Measurements from ENCODE around the gene SORCS2. TPM values are rescaled to one million over a fixed set of nuclear protein-coding genes. Genes with fewer than 3 reads are reported as not detected.

Gene SORCS2
- total RNA-seq, 5 donors from 2014 or later (not counting 1 experiment from before 2014, with no cell fraction given): 0.22 TPM; not detected in 4

- peak in 6 of 35 experiments; percentile 3 to 26 (median 12) for DNase-seq
- Mint-ChIP-seq H3K27ac (no peak overlapping the region), H3K4me1 (peaks cover 0 to 6% (median 0%) of the 10 kb centered on the region in 3 donors), H3K27me3 (peaks cover under 1 to 9% of the 10 kb centered on the region in 2 donors), H3K9me3 (no peaks in the 10 kb centered on the region), H3K4me3 (no peak overlapping the region), H3K36me3 (no peaks in the 10 kb centered on the region)
- H3K4me3 ChIP-seq (ENCODE audit: control insufficient read depth in 1 of 2, extremely low read depth in 1 of 2, low read length in 1 of 2): no peak overlapping the region
- no peak for ATAC-seq (replicated peaks in 1 of 4)
- H3K4me1 ChIP-seq (ENCODE audit: control insufficient read depth in 1 of 2, extremely low read depth in 1 of 2, insufficient read depth in 2 of 2, low read length in 2 of 2): no peaks in the 10 kb centered on the region
- ChIA-PET POLR2A (no interaction called here), CTCF (no interaction called here)
- WGBS (ENCODE audit: insufficient coverage): 71% methylated on average over 4 of the region's 11 CpGs
- H3K27ac ChIP-seq (ENCODE audit: low read length): no peak overlapping the region
- no peaks in the 10 kb centered on the region for H3K36me3 ChIP-seq (ENCODE audit: control insufficient read depth in 2 of 2, extremely low read depth in 1 of 2, insufficient read depth in 1 of 2, low read length in 1 of 2)
- H3K9me3 ChIP-seq: no peaks in the 10 kb centered on the region
- peaks cover 0 to 10% of the 10 kb centered on the region in 2 experiments for H3K27me3 ChIP-seq (replicated peaks in 1 of 2; ENCODE audit: control insufficient read depth in 2 of 2, extremely low read depth in 1 of 2, insufficient read depth in 2 of 2, low read length in 1 of 2)
Measured at GRCh38 chr4:7435471-7436061, 243.2 kb downstream of the SORCS2 start.

- POLR2A ChIA-PET: no interaction called here
- 79% methylated on average over 12 of the region's 13 CpGs for WGBS (ENCODE audit: insufficient coverage)
- Histone ChIP-seq H3K27me3 (replicated peaks in 1 of 2; ENCODE audit: control insufficient read depth in 2 of 2, extremely low read depth in 1 of 2, insufficient read depth in 2 of 2, low read length in 1 of 2) (peaks cover 0 to 16% of the 10 kb centered on the region in 2 experiments), H3K27ac (ENCODE audit: low read length) (no peak overlapping the region), H3K4me1 (ENCODE audit: control insufficient read depth in 1 of 2, extremely low read depth in 1 of 2, insufficient read depth in 2 of 2, low read length in 2 of 2) (no peaks in the 10 kb centered on the region), H3K4me3 (ENCODE audit: control insufficient read depth in 1 of 2, extremely low read depth in 1 of 2, low read length in 1 of 2) (no peak overlapping the region), H3K9me3 (no peaks in the 10 kb centered on the region), H3K36me3 (ENCODE audit: control insufficient read depth in 2 of 2, extremely low read depth in 1 of 2, insufficient read depth in 1 of 2, low read length in 1 of 2) (no peaks in the 10 kb centered on the region)
- no peak for DNase-seq
- no peaks in the 10 kb centered on the region for H3K36me3 Mint-ChIP-seq
- CTCF ChIA-PET: no interaction called here
- H3K27me3 Mint-ChIP-seq: peaks cover 7 to 16% of the 10 kb centered on the region in 2 donors
- H3K4me1 Mint-ChIP-seq: peaks cover 0 to 6% (median 0%) of the 10 kb centered on the region in 3 donors
- H3K9me3 Mint-ChIP-seq: no peaks in the 10 kb centered on the region
- H3K27ac Mint-ChIP-seq: no peak overlapping the region
- ATAC-seq (replicated peaks in 1 of 4): no peak
- no peak overlapping the region for H3K4me3 Mint-ChIP-seq
Measured at GRCh38 chr4:7436256-7436655, 243.9 kb downstream of the SORCS2 start.

- Histone ChIP-seq H3K4me1 (ENCODE audit: control insufficient read depth in 1 of 2, extremely low read depth in 1 of 2, insufficient read depth in 2 of 2, low read length in 2 of 2) (peaks cover 0 to 3% of the 10 kb centered on the region in 2 experiments), H3K9me3 (no peaks in the 10 kb centered on the region), H3K27me3 (replicated peaks in 1 of 2; ENCODE audit: control insufficient read depth in 2 of 2, extremely low read depth in 1 of 2, insufficient read depth in 2 of 2, low read length in 1 of 2) (peaks cover 0 to 32% of the 10 kb centered on the region in 2 experiments), H3K4me3 (ENCODE audit: control insufficient read depth in 1 of 2, extremely low read depth in 1 of 2, low read length in 1 of 2) (no peak overlapping the region), H3K27ac (ENCODE audit: low read length) (no peak overlapping the region), H3K36me3 (ENCODE audit: control insufficient read depth in 2 of 2, extremely low read depth in 1 of 2, insufficient read depth in 1 of 2, low read length in 1 of 2) (no peaks in the 10 kb centered on the region)
- Mint-ChIP-seq H3K27me3 (peaks cover 21 to 36% of the 10 kb centered on the region in 2 donors), H3K27ac (no peak overlapping the region), H3K4me1 (peaks cover 0 to 6% (median 2%) of the 10 kb centered on the region in 3 donors), H3K36me3 (no peaks in the 10 kb centered on the region), H3K4me3 (no peak overlapping the region), H3K9me3 (no peaks in the 10 kb centered on the region)
- DNase-seq: no peak
- POLR2A ChIA-PET: no interaction called here
- CTCF ChIA-PET: no interaction called here
- WGBS (ENCODE audit: insufficient coverage): 50% methylated on average over 1 of the region's 2 CpGs
- no peak for ATAC-seq (replicated peaks in 1 of 4)
Measured at GRCh38 chr4:7439699-7440098, 247.4 kb downstream of the SORCS2 start.

GRCh38 chr4:7441201-7441600 lies 248.9 kb downstream of the SORCS2 start:
- Mint-ChIP-seq H3K27ac (no peak overlapping the region), H3K36me3 (no peaks in the 10 kb centered on the region), H3K4me3 (no peak overlapping the region), H3K4me1 (peaks cover 0 to 2% (median 0%) of the 10 kb centered on the region in 3 donors), H3K27me3 (peaks cover 22 to 42% of the 10 kb centered on the region in 2 donors), H3K9me3 (no peaks in the 10 kb centered on the region)
- POLR2A ChIA-PET: no interaction called here
- Histone ChIP-seq H3K9me3 (no peaks in the 10 kb centered on the region), H3K36me3 (ENCODE audit: control insufficient read depth in 2 of 2, extremely low read depth in 1 of 2, insufficient read depth in 1 of 2, low read length in 1 of 2) (no peaks in the 10 kb centered on the region), H3K4me3 (ENCODE audit: control insufficient read depth in 1 of 2, extremely low read depth in 1 of 2, low read length in 1 of 2) (no peak overlapping the region), H3K27me3 (replicated peaks in 1 of 2; ENCODE audit: control insufficient read depth in 2 of 2, extremely low read depth in 1 of 2, insufficient read depth in 2 of 2, low read length in 1 of 2) (peaks cover 0 to 36% of the 10 kb centered on the region in 2 experiments), H3K4me1 (ENCODE audit: control insufficient read depth in 1 of 2, extremely low read depth in 1 of 2, insufficient read depth in 2 of 2, low read length in 2 of 2) (peaks cover 0 to 3% of the 10 kb centered on the region in 2 experiments), H3K27ac (ENCODE audit: low read length) (no peak overlapping the region)
- ATAC-seq (replicated peaks in 1 of 4): no peak
- 91% methylated on average over 4 of the region's 7 CpGs for WGBS (ENCODE audit: insufficient coverage)
- CTCF ChIA-PET: interaction anchor here in 1 of 2 donors (0.7 kb wide), 1 partner anchor 189 kb away, joined by 4 read pairs; no protein-coding TSS in a partner anchor
- DNase-seq: no peak

GRCh38 chr4:7442574-7443162 lies 250.3 kb downstream of the SORCS2 start:
- Mint-ChIP-seq H3K4me3 (no peak overlapping the region), H3K27me3 (peaks cover 22 to 38% of the 10 kb centered on the region in 2 donors), H3K36me3 (no peaks in the 10 kb centered on the region), H3K4me1 (peaks cover 0 to 2% (median 0%) of the 10 kb centered on the region in 3 donors), H3K9me3 (no peaks in the 10 kb centered on the region), H3K27ac (no peak overlapping the region)
- no peak for ATAC-seq (replicated peaks in 1 of 4)
- DNase-seq: no peak
- ChIA-PET CTCF (interaction anchor here in 1 of 2 donors (0.6 kb wide), 1 partner anchor 152 kb away, joined by 8 read pairs; no protein-coding TSS in a partner anchor), POLR2A (no interaction called here)
- Histone ChIP-seq H3K27me3 (replicated peaks in 1 of 2; ENCODE audit: control insufficient read depth in 2 of 2, extremely low read depth in 1 of 2, insufficient read depth in 2 of 2, low read length in 1 of 2) (peaks cover 0 to 41% of the 10 kb centered on the region in 2 experiments), H3K27ac (ENCODE audit: low read length) (no peak overlapping the region), H3K9me3 (no peaks in the 10 kb centered on the region), H3K4me3 (ENCODE audit: control insufficient read depth in 1 of 2, extremely low read depth in 1 of 2, low read length in 1 of 2) (no peak overlapping the region), H3K4me1 (ENCODE audit: control insufficient read depth in 1 of 2, extremely low read depth in 1 of 2, insufficient read depth in 2 of 2, low read length in 2 of 2) (peaks cover 0 to 3% of the 10 kb centered on the region in 2 experiments), H3K36me3 (ENCODE audit: control insufficient read depth in 2 of 2, extremely low read depth in 1 of 2, insufficient read depth in 1 of 2, low read length in 1 of 2) (no peaks in the 10 kb centered on the region)
- WGBS (ENCODE audit: insufficient coverage): 24% methylated on average over 15 of the region's 15 CpGs

- no peak for ATAC-seq (replicated peaks in 1 of 4)
- Histone ChIP-seq H3K27ac (ENCODE audit: low read length) (no peak overlapping the region), H3K4me3 (ENCODE audit: control insufficient read depth in 1 of 2, extremely low read depth in 1 of 2, low read length in 1 of 2) (no peak overlapping the region), H3K4me1 (ENCODE audit: control insufficient read depth in 1 of 2, extremely low read depth in 1 of 2, insufficient read depth in 2 of 2, low read length in 2 of 2) (peaks cover 0 to 3% of the 10 kb centered on the region in 2 experiments), H3K27me3 (replicated peaks in 1 of 2; ENCODE audit: control insufficient read depth in 2 of 2, extremely low read depth in 1 of 2, insufficient read depth in 2 of 2, low read length in 1 of 2) (peaks cover 0 to 41% of the 10 kb centered on the region in 2 experiments), H3K9me3 (no peaks in the 10 kb centered on the region), H3K36me3 (ENCODE audit: control insufficient read depth in 2 of 2, extremely low read depth in 1 of 2, insufficient read depth in 1 of 2, low read length in 1 of 2) (no peaks in the 10 kb centered on the region)
- no peak overlapping the region for H3K4me3 Mint-ChIP-seq
- POLR2A ChIA-PET: no interaction called here
- 87% methylated on average over 3 of the region's 3 CpGs for WGBS (ENCODE audit: insufficient coverage)
- peaks cover 0 to 2% (median 0%) of the 10 kb centered on the region in 3 donors for H3K4me1 Mint-ChIP-seq
- peak overlapping the region in 1 of 2 donors; percentile 12 for H3K27ac Mint-ChIP-seq
- no peaks in the 10 kb centered on the region for H3K9me3 Mint-ChIP-seq
- no peak for DNase-seq
- H3K36me3 Mint-ChIP-seq: no peaks in the 10 kb centered on the region
- H3K27me3 Mint-ChIP-seq: peaks cover 22 to 38% of the 10 kb centered on the region in 2 donors
- CTCF ChIA-PET: no interaction called here
Measured at GRCh38 chr4:7444314-7444713, 252.0 kb downstream of the SORCS2 start.
